Measurements from ENCODE around the gene HMGN4. TPM values are rescaled to one million over a fixed set of nuclear protein-coding genes. Genes with fewer than 3 reads are reported as not detected.

HMGN4 gene

Small RNA genes within 50 kb of the gene (small RNA-seq; reads per million reads assigned to genes)
- gene RNU6-502P (ENCODE audit: insufficient read depth): not detected

All from neuronal stem cell (in vitro differentiated cells).